Liver (tissue), 9 donors: Measurements from ENCODE around the gene CGN. TPM values are rescaled to one million over a fixed set of nuclear protein-coding genes. Genes with fewer than 3 reads are reported as not detected.

Source experiments
- DNase-seq: peaks from one replicate; pipeline ENCODE4 v3.0.0-alpha.2; 2017; ENCODE audit warnings: low spot score
- H3K27ac ChIP-seq, 2 donors: one replicate each; pipeline ENCODE4 v1.7.0; 2013; ENCODE audit warnings: inconsistent platforms in 2 of 2, low read length in 2 of 2, control low read depth in 1 of 2, low read depth in 1 of 2, mild to moderate bottlenecking in 1 of 2
- H3K27me3 ChIP-seq, 4 donors: one replicate each; pipeline versions ENCODE4 v1.6.1 to v1.7.0; 2013; ENCODE audit warnings: low read length in 3 of 4, inconsistent platforms in 1 of 4, mild to moderate bottlenecking in 1 of 4, moderate library complexity in 1 of 4; ENCODE audit not compliant: control insufficient read depth in 4 of 4, insufficient read depth in 4 of 4
- H3K36me3 ChIP-seq, 4 donors: one replicate each; pipeline versions ENCODE4 v1.6.1 to v1.7.0; 2013; ENCODE audit warnings: low read length in 3 of 4, mild to moderate bottlenecking in 3 of 4, low read depth in 1 of 4, moderate library complexity in 1 of 4; ENCODE audit not compliant: control insufficient read depth in 4 of 4, insufficient read depth in 3 of 4
- H3K4me1 ChIP-seq, 4 donors: one replicate each; pipeline versions ENCODE4 v1.6.1 to v1.7.0; 2013; ENCODE audit warnings: low read length in 3 of 4, mild to moderate bottlenecking in 3 of 4, moderate library complexity in 1 of 4; ENCODE audit not compliant: control insufficient read depth in 4 of 4, insufficient read depth in 4 of 4
- H3K4me3 ChIP-seq, 3 donors: one replicate each; pipeline versions ENCODE4 v1.6.1 to v1.7.0; 2013; ENCODE audit warnings: low read length in 3 of 3, control low read depth in 1 of 3, low read depth in 1 of 3, mild to moderate bottlenecking in 1 of 3
- H3K9ac ChIP-seq, 2 donors: one replicate each; pipeline ENCODE4 v1.7.0; 2013; ENCODE audit warnings: low read length in 2 of 2, mild to moderate bottlenecking in 2 of 2, moderate library complexity in 2 of 2, control low read depth in 1 of 2, low read depth in 1 of 2
- H3K9me3 ChIP-seq, 4 donors: one replicate each; pipeline versions ENCODE4 v1.6.1 to v1.7.0; 2013; ENCODE audit warnings: low read length in 3 of 4; ENCODE audit not compliant: control insufficient read depth in 4 of 4
- FOXA2 ChIP-seq: IDR thresholded peaks from 2 replicates; pipeline ENCODE4 v1.6.1; 2016; ENCODE audit warnings: antibody characterized with exemption
- GABPA ChIP-seq, 2 donors: IDR thresholded peaks in 1 of 2; conservative IDR thresholded peaks in 1 of 2; 2 replicates each; pipeline ENCODE4 v1.6.1; 2016; ENCODE audit warnings: antibody characterized with exemption in 2 of 2, mild to moderate bottlenecking in 1 of 2, moderate library complexity in 1 of 2
- HNF4A ChIP-seq, 2 donors: conservative IDR thresholded peaks; 2 replicates each; pipeline ENCODE4 v1.6.1; 2016; ENCODE audit warnings: antibody characterized with exemption in 2 of 2, mild to moderate bottlenecking in 2 of 2
- HNF4G ChIP-seq: IDR thresholded peaks from 2 replicates; pipeline ENCODE4 v1.6.1; 2016; ENCODE audit warnings: antibody characterized with exemption
- NR2F2 ChIP-seq: IDR thresholded peaks from 2 replicates; pipeline ENCODE4 v1.6.1; 2016; ENCODE audit warnings: antibody characterized with exemption
- RAD21 ChIP-seq, 2 donors: IDR thresholded peaks; 2 replicates each; pipeline ENCODE4 v1.6.1; 2016; ENCODE audit warnings: antibody characterized with exemption in 2 of 2, mild to moderate bottlenecking in 2 of 2
- RXRA ChIP-seq, 2 donors: IDR thresholded peaks; 2 replicates each; pipeline ENCODE4 v1.6.1; 2017 to 2018; ENCODE audit warnings: antibody characterized with exemption in 2 of 2, mild to moderate bottlenecking in 1 of 2
- SP1 ChIP-seq: IDR thresholded peaks from 2 replicates; pipeline ENCODE4 v1.6.1; 2018; ENCODE audit warnings: antibody characterized with exemption, mild to moderate bottlenecking
- TAF1 ChIP-seq: conservative IDR thresholded peaks from 2 replicates; pipeline ENCODE4 v1.6.1; 2016; ENCODE audit warnings: antibody characterized with exemption, mild to moderate bottlenecking
- WGBS: extraction: QIAGEN DNeasy Blood & Tissue Kit; methylation state at CpG from one replicate; pipeline ENCODE4 v1.1.7; 2013; 5-methylcytosine and 5-hydroxymethylcytosine counted together
- polyA plus RNA-seq, 2 donors: library from polyadenylated mRNA; stranded (reverse) in 1 of 2; unstranded in 1 of 2; fragments of 200-250 nt in 1 of 2; fragments of >200 nt in 1 of 2; fragmentation: Nextera tagmentation in 1 of 2; extraction: Ambion mirVana in 1 of 2; gene quantifications; one replicate each; pipeline versions ENCODE4 v1.2.1 to v1.2.3, GENCODE V29; 2013 to 2015
- total RNA-seq, 2 donors: library from RNA; depleted of rRNA; stranded (reverse); fragments of >200 nt; gene quantifications; one replicate each; pipeline ENCODE4 v1.2.3, GENCODE V29; 2014
- TF ChIP-seq, protein P1 (sequence below): IDR thresholded peaks from 2 replicates; pipeline ENCODE4 v1.6.1; 2016; ENCODE audit warnings: antibody characterized with exemption, mild to moderate bottlenecking
- TF ChIP-seq, protein P2 (sequence below): IDR thresholded peaks from 2 replicates; pipeline ENCODE4 v1.6.1; 2016; ENCODE audit warnings: antibody characterized with exemption
- TF ChIP-seq, protein P3 (sequence below): IDR thresholded peaks from 2 replicates; pipeline ENCODE4 v1.6.1; 2016; ENCODE audit warnings: antibody characterized with exemption
- TF ChIP-seq, protein P4 (sequence below): IDR thresholded peaks from 2 replicates; pipeline ENCODE4 v1.6.1; 2016; ENCODE audit warnings: antibody characterized with exemption
- donor health status: healthy.
- donor health status: healthy.
- donor health status: healthy.
- donor health status: healthy.
- donor health status: healthy.

Gene CGN
- total and polyA plus RNA-seq, 4 donors, result 16.9 to 48.9 (median 19.4) TPM

DNA sequence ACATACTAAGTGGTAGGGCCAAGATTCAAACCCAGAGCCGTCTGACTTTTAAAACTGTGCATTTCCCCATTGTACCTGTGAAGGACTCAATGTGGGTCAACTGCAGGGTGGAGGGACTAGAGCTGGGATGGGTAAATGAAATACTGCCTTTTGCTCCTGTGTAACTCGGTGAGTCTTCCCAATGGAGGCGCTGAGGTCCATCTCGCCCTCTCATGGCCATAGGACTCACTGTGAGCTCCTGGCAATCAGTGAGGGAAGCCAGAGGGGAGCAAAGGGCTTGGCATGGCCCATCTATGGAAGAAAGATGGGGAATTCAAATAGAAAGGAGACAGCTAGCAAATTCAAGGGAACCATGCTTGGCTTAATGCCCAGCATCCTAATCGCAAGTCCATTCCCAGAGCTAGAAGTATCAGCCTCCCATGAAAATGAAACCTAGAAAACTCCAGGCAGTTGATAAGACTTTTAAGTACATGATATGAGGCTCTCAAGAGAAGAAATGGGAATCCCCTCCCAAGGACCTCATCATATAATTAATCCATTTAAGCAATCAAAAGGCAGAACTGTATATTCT, 25.4 kb upstream of the CGN start:
- H3K27ac ChIP-seq, result no peak overlapping the region
- no peak overlapping the region for H3K9ac ChIP-seq
- H3K4me1 ChIP-seq, result peaks cover 0 to 3% (median 0%) of the 10 kb centered on the region in 4 donors
- WGBS, result 74% methylated on average over 5 of the region's 5 CpGs
- no peak for DNase-seq
- peaks cover 0 to 6% (median 0%) of the 10 kb centered on the region in 4 donors for H3K9me3 ChIP-seq
- no peak overlapping the region for H3K4me3 ChIP-seq
- no peaks in the 10 kb centered on the region for H3K36me3 ChIP-seq
- TF ChIP-seq HNF4A (conservative IDR thresholded peaks at IDR 0.05) (no peak), RXRA (IDR thresholded peaks at IDR 0.05) (no peak), RAD21 (IDR thresholded peaks at IDR 0.05) (no peak)
- TF ChIP-seq, protein P1, sequence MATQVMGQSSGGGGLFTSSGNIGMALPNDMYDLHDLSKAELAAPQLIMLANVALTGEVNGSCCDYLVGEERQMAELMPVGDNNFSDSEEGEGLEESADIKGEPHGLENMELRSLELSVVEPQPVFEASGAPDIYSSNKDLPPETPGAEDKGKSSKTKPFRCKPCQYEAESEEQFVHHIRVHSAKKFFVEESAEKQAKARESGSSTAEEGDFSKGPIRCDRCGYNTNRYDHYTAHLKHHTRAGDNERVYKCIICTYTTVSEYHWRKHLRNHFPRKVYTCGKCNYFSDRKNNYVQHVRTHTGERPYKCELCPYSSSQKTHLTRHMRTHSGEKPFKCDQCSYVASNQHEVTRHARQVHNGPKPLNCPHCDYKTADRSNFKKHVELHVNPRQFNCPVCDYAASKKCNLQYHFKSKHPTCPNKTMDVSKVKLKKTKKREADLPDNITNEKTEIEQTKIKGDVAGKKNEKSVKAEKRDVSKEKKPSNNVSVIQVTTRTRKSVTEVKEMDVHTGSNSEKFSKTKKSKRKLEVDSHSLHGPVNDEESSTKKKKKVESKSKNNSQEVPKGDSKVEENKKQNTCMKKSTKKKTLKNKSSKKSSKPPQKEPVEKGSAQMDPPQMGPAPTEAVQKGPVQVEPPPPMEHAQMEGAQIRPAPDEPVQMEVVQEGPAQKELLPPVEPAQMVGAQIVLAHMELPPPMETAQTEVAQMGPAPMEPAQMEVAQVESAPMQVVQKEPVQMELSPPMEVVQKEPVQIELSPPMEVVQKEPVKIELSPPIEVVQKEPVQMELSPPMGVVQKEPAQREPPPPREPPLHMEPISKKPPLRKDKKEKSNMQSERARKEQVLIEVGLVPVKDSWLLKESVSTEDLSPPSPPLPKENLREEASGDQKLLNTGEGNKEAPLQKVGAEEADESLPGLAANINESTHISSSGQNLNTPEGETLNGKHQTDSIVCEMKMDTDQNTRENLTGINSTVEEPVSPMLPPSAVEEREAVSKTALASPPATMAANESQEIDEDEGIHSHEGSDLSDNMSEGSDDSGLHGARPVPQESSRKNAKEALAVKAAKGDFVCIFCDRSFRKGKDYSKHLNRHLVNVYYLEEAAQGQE, result no peak
- no peaks in the 10 kb centered on the region for H3K27me3 ChIP-seq

DNA sequence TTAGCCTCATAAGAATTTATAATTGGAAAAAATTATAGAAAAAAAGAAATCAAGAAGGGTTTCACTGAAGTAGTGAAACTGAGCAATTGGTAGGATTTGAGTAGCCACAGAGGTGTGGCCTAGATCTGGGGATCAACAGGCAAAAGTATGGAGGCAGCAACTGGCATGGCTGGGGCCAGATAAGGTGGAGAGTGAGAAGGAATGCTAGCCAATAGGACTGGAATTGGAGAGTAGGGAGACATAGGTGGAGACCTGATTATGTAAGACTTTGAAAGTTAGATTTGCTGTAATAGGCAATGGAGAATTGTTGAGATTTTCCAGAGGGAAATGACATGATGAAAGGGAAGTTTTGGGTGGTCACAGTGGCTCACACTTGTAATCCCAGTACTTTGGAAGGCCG, 24.6 kb upstream of the CGN start:
- Histone ChIP-seq H3K27me3 (no peaks in the 10 kb centered on the region), H3K9ac (no peak overlapping the region), H3K9me3 (peaks cover 0 to 6% (median 0%) of the 10 kb centered on the region in 4 donors), H3K36me3 (no peaks in the 10 kb centered on the region), H3K27ac (no peak overlapping the region), H3K4me1 (peaks cover 0 to 3% (median 0%) of the 10 kb centered on the region in 4 donors), H3K4me3 (no peak overlapping the region)
- DNase-seq, result no peak
- TF ChIP-seq SP1 (no peak), HNF4G (no peak), HNF4A (conservative IDR thresholded peaks at IDR 0.05) (no peak)
- TF ChIP-seq, protein P1, result no peak
- TF ChIP-seq, protein P2, sequence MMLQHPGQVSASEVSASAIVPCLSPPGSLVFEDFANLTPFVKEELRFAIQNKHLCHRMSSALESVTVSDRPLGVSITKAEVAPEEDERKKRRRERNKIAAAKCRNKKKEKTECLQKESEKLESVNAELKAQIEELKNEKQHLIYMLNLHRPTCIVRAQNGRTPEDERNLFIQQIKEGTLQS, result no peak
- TF ChIP-seq, protein P3, sequence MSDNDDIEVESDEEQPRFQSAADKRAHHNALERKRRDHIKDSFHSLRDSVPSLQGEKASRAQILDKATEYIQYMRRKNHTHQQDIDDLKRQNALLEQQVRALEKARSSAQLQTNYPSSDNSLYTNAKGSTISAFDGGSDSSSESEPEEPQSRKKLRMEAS, result no peak
- 32% methylated on average over 1 of the region's 1 CpG for WGBS

GRCh38 chr1:151491641-151492040, 19.5 kb upstream of the CGN start:
- no peak for TF ChIP-seq TAF1
- TF ChIP-seq SP1, result no peak
- TF ChIP-seq FOXA2, result no peak
- TF ChIP-seq RAD21 (IDR thresholded peaks at IDR 0.05), result no peak
- TF ChIP-seq NR2F2, result no peak
- TF ChIP-seq GABPA (IDR thresholded peaks at IDR 0.05 in 1 of 2, conservative IDR thresholded peaks at IDR 0.05 in 1 of 2), result no peak
- TF ChIP-seq, protein P4, sequence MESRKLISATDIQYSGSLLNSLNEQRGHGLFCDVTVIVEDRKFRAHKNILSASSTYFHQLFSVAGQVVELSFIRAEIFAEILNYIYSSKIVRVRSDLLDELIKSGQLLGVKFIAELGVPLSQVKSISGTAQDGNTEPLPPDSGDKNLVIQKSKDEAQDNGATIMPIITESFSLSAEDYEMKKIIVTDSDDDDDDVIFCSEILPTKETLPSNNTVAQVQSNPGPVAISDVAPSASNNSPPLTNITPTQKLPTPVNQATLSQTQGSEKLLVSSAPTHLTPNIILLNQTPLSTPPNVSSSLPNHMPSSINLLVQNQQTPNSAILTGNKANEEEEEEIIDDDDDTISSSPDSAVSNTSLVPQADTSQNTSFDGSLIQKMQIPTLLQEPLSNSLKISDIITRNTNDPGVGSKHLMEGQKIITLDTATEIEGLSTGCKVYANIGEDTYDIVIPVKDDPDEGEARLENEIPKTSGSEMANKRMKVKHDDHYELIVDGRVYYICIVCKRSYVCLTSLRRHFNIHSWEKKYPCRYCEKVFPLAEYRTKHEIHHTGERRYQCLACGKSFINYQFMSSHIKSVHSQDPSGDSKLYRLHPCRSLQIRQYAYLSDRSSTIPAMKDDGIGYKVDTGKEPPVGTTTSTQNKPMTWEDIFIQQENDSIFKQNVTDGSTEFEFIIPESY, result no peak
- TF ChIP-seq, protein P3, result no peak
- TF ChIP-seq HNF4A (conservative IDR thresholded peaks at IDR 0.05), result no peak
- no peak for TF ChIP-seq HNF4G
- peaks cover 0 to 3% (median 0%) of the 10 kb centered on the region in 4 donors for H3K4me1 ChIP-seq
- no peak overlapping the region for H3K4me3 ChIP-seq
- H3K27me3 ChIP-seq, result no peaks in the 10 kb centered on the region
- no peak overlapping the region for H3K9ac ChIP-seq
- H3K36me3 ChIP-seq, result no peaks in the 10 kb centered on the region
- H3K27ac ChIP-seq, result no peak overlapping the region
- 91% methylated on average over 5 of the region's 5 CpGs for WGBS
- DNase-seq, result no peak
- no peaks in the 10 kb centered on the region for H3K9me3 ChIP-seq
